GM12878 (cell line): ENCODE measurements around the gene PKNOX1.

Source experiments
- CTCF ChIP-seq, 3 experiments: IDR thresholded peaks in 2 of 3; conservative IDR thresholded peaks in 1 of 3; 2 replicates each; pipeline ENCODE4 v1.5.1; 2011; ENCODE audit warnings: low read depth in 3 of 3, low read length in 3 of 3, mild to moderate bottlenecking in 3 of 3, control low read depth in 2 of 3, moderate library complexity in 2 of 3, inconsistent platforms in 1 of 3, mixed read lengths in 1 of 3; ENCODE audit not compliant: control insufficient read depth in 2 of 3, insufficient read depth in 1 of 3; ENCODE audit errors: extremely low read depth in 1 of 3
- EP300 ChIP-seq, 2 experiments: fragments of 150-350 bp in 1 of 2; IDR thresholded peaks; 2 replicates each; pipeline ENCODE4 v1.6.1; 2011 to 2012; ENCODE audit warnings: low read depth in 2 of 2, low read length in 2 of 2, borderline replicate concordance in 1 of 2, improper control_type of control experiment in 1 of 2, inconsistent platforms in 1 of 2; ENCODE audit not compliant: control insufficient read depth in 1 of 2
- FOXM1 ChIP-seq: IDR thresholded peaks from 2 replicates; pipeline ENCODE4 v1.6.1; 2012; ENCODE audit warnings: low read depth, mild to moderate bottlenecking, inconsistent platforms, low read length, moderate library complexity
- JUNB ChIP-seq: IDR thresholded peaks from 2 replicates; pipeline ENCODE4 v1.6.1; 2016; ENCODE audit warnings: antibody characterized with exemption, mild to moderate bottlenecking
- POLR2AphosphoS5 ChIP-seq: IDR thresholded peaks from 2 replicates; pipeline ENCODE4 v1.6.1; 2011; ENCODE audit warnings: mild to moderate bottlenecking, low read length, inconsistent platforms

GRCh38 chr21:42970946-42971653 is 3.3 kb upstream of the PKNOX1 start:
- TF ChIP-seq EP300 (IDR thresholded peaks at IDR 0.05; ENCODE audit: borderline replicate concordance in 1 of 2, control insufficient read depth in 1 of 2, low read depth in 2 of 2, low read length in 2 of 2), result no peak
- TF ChIP-seq FOXM1, result no peak
- no peak for TF ChIP-seq POLR2AphosphoS5
- TF ChIP-seq JUNB, result no peak
- TF ChIP-seq CTCF (IDR thresholded peaks at IDR 0.05 in 2 of 3, conservative IDR thresholded peaks at IDR 0.05 in 1 of 3; ENCODE audit: control insufficient read depth in 2 of 3, extremely low read depth in 1 of 3, insufficient read depth in 1 of 3, low read depth in 3 of 3, low read length in 3 of 3), result no peak
